PFSK-1 (cell line): ENCODE data around the gene NOP53.

Experiments used
- FOXP2 ChIP-seq: optimal IDR thresholded peaks from 2 replicates; pipeline ENCODE3; 2011; ENCODE audit warnings: borderline replicate concordance, control low read depth, inconsistent platforms; ENCODE audit not compliant: insufficient read depth; ENCODE audit errors: extremely low read length, extremely low read depth
- POLR2AphosphoS5 ChIP-seq: IDR thresholded peaks from 2 replicates; pipeline ENCODE4 v1.6.1; 2012; ENCODE audit warnings: low read depth, mild to moderate bottlenecking, control low read depth, low read length, moderate library complexity
- SIN3A ChIP-seq: IDR thresholded peaks from 2 replicates; pipeline ENCODE4 v1.6.1; 2012; ENCODE audit warnings: mild to moderate bottlenecking, low read length, moderate library complexity, borderline replicate concordance; ENCODE audit not compliant: insufficient read depth
- TAF1 ChIP-seq: IDR thresholded peaks from 2 replicates; pipeline ENCODE4 v1.6.1; 2012; ENCODE audit warnings: low read length, control low read depth, borderline replicate concordance; ENCODE audit not compliant: insufficient read depth
- TF ChIP-seq, protein P1 (sequence below), 2 experiments: IDR thresholded peaks; 2 replicates each; pipeline versions ENCODE4 v1.6.1 to v1.8.0; 2011 to 2012; ENCODE audit warnings: low read depth in 2 of 2, low read length in 2 of 2, control low read depth in 1 of 2, inconsistent platforms in 1 of 2, mild to moderate bottlenecking in 1 of 2, moderate library complexity in 1 of 2; ENCODE audit not compliant: insufficient read depth in 1 of 2

NOP53 gene

GRCh38 chr19:47729799-47730520, 15.4 kb upstream of the NOP53 start:
- TF ChIP-seq TAF1 (no peak), FOXP2 (no peak), POLR2AphosphoS5 (no peak)
- TF ChIP-seq, protein P1, sequence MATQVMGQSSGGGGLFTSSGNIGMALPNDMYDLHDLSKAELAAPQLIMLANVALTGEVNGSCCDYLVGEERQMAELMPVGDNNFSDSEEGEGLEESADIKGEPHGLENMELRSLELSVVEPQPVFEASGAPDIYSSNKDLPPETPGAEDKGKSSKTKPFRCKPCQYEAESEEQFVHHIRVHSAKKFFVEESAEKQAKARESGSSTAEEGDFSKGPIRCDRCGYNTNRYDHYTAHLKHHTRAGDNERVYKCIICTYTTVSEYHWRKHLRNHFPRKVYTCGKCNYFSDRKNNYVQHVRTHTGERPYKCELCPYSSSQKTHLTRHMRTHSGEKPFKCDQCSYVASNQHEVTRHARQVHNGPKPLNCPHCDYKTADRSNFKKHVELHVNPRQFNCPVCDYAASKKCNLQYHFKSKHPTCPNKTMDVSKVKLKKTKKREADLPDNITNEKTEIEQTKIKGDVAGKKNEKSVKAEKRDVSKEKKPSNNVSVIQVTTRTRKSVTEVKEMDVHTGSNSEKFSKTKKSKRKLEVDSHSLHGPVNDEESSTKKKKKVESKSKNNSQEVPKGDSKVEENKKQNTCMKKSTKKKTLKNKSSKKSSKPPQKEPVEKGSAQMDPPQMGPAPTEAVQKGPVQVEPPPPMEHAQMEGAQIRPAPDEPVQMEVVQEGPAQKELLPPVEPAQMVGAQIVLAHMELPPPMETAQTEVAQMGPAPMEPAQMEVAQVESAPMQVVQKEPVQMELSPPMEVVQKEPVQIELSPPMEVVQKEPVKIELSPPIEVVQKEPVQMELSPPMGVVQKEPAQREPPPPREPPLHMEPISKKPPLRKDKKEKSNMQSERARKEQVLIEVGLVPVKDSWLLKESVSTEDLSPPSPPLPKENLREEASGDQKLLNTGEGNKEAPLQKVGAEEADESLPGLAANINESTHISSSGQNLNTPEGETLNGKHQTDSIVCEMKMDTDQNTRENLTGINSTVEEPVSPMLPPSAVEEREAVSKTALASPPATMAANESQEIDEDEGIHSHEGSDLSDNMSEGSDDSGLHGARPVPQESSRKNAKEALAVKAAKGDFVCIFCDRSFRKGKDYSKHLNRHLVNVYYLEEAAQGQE (IDR thresholded peaks at IDR 0.05; ENCODE audit: insufficient read depth in 1 of 2, low read depth in 2 of 2, low read length in 2 of 2): no peak

GRCh38 chr19:47730521-47730889, 14.8 kb upstream of the NOP53 start:
- no peak for TF ChIP-seq FOXP2

GRCh38 chr19:47730910-47731309, 14.4 kb upstream of the NOP53 start:
- TF ChIP-seq TAF1 (no peak), POLR2AphosphoS5 (no peak), FOXP2 (no peak), SIN3A (no peak)
- TF ChIP-seq, protein P1 (IDR thresholded peaks at IDR 0.05; ENCODE audit: insufficient read depth in 1 of 2, low read depth in 2 of 2, low read length in 2 of 2): no peak

- TF ChIP-seq, protein P1 (IDR thresholded peaks at IDR 0.05; ENCODE audit: insufficient read depth in 1 of 2, low read depth in 2 of 2, low read length in 2 of 2): no peak
- TF ChIP-seq SIN3A (no peak), POLR2AphosphoS5 (no peak), FOXP2 (no peak), TAF1 (no peak)
These were observed 10.2 kb upstream of the NOP53 start for GRCh38 chr19:47735131-47735530.

DNA sequence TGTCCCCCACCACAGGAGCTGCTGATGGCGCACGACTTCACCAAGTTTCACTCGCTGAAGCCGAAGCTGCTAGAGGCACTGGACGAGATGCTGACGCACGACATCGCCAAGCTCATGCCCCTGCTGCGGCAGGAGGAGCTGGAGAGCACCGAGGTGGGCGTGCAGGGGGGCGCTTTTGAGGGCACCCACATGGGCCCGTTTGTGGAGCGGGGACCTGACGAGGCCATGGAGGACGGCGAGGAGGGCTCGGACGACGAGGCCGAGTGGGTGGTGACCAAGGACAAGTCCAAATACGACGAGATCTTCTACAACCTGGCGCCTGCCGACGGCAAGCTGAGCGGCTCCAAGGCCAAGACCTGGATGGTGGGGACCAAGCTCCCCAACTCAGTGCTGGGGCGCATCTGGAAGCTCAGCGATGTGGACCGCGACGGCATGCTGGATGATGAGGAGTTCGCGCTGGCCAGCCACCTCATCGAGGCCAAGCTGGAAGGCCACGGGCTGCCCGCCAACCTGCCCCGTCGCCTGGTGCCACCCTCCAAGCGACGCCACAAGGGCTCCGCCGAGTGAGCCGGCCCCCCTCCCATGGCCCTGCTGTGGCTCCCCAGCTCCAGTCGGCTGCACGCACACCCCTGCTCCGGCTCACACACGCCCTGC, 4.4 kb upstream of the NOP53 start:
- TF ChIP-seq POLR2AphosphoS5 (no peak), FOXP2 (no peak), SIN3A (no peak)
- TF ChIP-seq, protein P1 (IDR thresholded peaks at IDR 0.05; ENCODE audit: insufficient read depth in 1 of 2, low read depth in 2 of 2, low read length in 2 of 2): no peak
